GM19372 (cell line): ENCODE measurements around the gene SNX30.

Source experiments
- ATAC-seq: cut with Tn5 transposase; IDR thresholded peaks from one replicate; pipeline ENCODE4 v1.9.1; 2021; ENCODE audit warnings: mild to moderate bottlenecking, low read depth, moderate library complexity; ENCODE audit not compliant: unreplicated experiment

SNX30 gene

DNA sequence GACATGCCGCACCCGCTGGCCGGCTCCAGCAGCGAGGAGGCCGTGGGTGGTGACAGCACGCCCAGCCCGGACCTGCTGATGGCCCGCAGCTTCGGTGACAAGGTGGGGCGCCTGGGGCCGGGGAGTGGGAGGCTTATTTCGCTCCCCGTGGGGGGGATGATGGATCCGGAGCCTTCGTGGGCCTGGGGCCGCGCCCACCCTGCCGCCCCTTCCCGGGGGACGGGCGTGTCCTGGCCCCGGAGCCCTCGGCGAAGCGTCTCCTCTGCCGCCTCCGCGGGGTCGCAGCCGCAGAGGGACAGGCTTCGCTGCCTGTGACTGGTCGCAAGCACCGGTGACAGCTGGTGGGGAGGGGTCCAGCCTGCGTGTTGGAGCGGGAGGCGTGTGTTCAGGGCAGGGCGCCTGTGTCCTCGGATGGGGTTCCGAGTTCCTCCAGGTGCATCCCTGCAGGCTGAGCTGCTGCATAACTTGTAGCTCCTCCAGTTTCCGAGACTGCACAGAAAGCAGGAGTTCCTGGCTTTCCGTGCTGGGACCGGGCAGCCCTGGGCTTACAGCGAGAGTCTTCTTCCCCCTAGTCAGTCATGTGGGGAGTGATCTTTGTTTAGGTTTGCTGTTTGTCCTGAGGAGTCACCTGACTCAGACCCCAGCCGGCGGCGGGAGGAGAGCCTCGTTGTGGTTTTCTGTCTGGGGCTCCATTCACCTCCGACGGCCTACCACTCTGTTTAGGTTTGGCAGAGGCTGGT lies 666 bp downstream of the SNX30 start:
- peak; percentile 14 for ATAC-seq

DNA sequence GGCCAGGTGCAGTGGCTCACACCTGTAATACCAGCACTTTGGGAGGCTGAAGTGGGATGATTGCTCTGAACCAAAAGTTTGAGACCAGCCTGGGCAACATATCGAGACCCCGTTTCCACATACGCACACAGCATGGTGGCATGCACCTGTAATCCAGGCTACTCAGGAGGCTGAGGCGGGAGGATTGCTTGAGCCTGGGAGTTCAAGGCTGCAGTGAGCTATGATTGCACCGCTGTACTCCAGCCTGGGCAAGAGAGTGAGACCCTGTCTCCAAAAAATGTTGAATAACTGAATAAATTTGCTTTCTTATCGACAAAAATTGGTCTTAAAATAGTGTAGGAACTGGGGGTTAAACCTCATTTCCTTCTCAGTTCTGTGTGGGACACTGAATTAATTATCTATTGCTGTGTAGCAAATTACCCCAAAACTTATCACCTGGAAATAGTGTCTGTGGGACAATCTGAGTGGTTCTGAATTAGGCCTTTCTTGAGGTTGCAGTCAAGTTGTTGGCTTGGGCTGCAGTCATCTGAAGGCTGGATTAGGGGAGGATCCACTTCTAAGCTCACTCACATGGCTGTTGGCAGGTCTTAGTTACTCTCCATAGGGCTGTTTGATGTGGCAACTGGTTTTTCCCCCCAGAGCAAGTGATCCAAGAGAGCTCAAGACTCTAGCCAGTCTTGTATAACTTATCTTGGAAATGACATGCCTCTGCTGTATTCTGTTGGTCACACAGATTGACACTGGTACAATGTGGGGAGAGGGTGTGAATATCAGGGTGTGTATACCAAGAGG lies 2.0 kb downstream of the SNX30 start:
- no peak for ATAC-seq

DNA sequence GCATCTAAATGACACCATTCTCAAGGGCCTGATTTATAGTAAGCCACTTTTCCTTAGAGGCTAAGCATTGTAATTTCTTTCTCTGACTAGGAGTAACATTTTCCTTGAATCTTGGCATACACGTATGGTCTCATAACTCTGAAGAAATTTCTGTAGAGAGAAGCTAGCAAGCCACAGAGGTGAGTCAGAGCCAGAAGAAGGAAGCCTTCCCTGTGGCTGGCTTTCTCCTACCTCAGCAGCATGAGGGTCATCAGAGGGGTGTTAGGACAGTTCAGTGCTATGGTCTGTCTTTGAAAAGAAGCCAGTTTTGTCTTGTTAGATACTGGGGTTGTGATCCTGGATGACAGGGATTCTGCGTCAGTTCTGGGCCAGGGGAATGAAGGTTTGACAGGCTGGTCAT lies 3.2 kb downstream of the SNX30 start:
- no peak for ATAC-seq

DNA sequence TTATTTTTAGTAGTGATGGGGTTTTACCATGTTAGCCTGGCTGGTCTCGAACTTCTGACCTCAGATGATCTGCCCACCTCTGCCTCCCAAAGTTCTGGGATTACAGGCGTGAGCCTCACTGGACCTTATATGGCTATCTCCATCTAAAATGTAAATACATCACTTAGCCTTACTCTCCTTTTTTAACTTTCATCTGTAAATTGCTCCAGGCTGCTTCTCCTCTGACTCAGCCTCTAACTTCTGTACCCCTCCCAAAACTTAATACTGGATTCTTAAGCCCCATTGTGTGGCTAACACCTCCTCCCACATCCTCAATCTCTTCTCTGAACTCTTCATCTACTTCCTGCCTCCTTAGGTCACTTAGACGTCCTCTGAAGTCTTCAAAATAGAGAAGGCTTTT lies 4.0 kb downstream of the SNX30 start:
- ATAC-seq: no peak

DNA sequence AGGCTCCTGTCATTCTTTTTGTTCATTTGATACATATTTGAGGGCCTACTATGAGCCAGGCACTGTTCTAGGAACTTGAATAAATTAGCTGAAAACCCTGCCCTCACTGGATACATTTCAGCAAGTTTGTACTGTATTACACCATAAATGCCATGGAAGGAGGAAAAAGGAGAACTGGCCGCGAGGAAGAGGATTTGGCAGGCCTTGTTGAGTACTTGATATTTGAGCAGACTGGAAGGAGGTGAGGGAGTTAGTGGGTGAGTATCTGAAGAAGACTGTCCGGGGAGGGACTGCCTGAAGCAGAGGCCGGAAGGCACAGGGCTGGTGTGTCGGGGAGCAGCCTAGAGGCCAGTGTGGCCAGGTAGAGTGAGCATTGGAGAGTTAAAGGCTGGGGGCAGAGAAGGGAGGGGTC lies 4.5 kb downstream of the SNX30 start:
- ATAC-seq: no peak

DNA sequence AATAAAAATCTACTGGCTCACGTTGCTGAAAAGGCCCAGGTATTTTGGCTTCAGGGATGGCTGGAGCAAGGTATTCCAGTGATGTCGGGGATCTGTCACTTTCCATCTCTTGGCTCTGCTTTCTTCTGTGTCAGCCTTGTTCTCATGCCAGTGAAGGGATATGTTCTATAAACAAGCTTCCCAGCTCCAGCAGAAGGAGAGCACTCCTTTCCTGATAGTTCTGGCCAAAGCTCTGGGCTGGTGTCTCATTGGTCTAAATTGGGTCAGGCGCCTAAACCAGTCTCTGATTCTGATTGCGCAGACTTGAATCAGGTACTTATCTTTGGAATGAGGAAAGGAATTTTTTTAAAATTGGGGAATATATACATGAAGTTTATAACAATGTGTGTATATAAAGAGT lies 5.1 kb downstream of the SNX30 start:
- ATAC-seq: no peak

DNA sequence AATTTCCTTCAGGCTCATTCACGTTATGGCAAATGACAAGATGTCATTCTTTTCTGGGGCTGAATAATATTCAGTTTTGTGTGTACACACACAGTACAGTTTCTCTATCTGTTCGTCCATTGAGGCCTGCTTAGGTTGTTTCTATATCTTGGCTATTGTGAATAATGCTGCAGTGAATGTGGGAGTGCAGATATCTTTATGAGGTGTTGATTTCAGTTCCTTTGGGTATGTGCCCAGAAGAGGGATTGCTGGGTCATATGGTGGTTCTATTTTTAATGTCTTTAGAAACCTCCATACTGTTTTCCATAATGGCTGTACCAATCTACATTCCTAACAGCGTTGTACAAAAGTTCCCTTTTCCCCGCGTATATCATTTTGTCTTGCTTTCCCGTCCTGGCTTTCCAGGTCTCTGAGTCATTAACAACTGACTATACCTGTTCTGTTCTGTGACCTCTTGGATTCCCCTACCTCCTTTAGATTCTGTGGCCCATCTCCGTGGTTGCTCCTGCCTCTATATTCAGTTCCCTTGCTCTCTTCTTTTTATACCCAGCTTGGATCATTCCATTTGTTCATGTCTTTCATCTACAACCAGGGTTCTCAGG lies 6.8 kb downstream of the SNX30 start:
- no peak for ATAC-seq

DNA sequence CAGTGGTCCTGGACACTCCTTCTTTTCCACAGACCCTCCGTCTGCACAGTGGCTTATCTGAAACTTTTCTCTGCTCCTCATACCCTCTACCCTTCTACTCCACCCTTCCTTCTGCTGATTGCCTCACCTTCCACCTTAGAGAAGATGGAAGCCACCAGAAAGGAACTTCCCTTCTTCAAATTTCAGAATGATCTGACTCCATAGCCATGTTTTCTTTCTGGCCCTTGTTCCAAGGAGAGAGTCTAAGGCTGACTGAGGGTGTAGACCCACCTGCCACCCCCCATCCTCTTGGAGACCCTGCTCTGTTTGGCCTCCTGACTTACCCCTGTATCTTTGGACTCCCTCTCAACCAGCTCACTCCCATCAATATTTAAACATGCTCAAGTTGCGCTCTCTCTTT lies 7.4 kb downstream of the SNX30 start:
- ATAC-seq: no peak

DNA sequence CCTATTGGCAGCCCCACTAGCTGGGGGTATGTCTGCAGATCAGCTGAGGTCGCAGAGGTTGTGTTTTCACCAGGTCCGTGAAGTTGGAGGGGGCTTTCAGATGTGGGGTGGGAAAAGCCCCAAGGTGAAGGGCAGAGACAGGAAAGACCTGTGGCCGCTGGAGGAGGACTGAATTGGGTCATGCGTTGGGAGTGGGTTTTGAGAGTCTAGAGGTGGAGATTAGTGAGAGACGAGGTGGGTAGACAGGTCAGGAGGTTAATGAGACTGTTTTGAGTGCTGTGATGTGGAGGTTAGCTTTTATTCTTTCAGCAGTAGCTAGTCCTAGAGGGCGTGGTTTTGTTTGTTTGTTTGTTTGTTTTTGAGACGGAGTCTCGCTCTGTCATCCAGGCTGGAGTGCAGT lies 10.3 kb downstream of the SNX30 start:
- no peak for ATAC-seq

DNA sequence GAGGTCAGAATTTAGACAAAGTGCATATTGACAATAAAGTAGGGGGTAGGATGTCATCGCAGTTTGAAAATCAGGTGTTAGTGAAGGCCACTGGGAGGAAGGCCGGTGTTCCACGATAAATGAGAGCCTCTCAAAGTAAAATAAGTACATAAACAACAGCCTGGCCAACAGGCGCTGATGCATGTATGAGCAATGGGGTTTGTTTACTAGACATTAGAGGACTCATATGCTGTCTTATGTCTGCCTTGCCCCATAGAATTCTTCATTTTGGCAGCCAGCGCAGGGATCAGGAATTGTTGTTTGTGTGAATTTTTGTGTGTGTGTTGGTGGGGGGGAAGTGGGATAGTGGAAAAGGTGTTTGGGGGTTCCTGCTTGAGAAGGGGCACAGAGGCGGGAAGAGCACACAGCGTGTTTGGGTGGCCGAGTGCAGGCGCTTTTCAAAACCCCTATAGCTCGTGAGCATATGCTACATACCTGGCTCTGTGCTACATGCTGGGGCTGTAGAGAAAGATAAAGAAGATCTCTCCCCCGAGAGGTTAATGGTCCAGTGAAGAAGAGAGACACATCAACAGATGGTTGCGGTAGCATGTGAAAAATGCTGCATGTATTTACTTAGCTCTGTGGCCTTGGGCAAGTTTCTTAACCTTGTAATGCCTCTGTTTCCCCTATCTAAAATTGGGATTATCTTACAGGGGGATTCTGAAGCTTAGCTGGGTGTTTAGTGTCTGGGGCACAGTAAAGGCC lies 11.5 kb downstream of the SNX30 start:
- ATAC-seq: no peak

DNA sequence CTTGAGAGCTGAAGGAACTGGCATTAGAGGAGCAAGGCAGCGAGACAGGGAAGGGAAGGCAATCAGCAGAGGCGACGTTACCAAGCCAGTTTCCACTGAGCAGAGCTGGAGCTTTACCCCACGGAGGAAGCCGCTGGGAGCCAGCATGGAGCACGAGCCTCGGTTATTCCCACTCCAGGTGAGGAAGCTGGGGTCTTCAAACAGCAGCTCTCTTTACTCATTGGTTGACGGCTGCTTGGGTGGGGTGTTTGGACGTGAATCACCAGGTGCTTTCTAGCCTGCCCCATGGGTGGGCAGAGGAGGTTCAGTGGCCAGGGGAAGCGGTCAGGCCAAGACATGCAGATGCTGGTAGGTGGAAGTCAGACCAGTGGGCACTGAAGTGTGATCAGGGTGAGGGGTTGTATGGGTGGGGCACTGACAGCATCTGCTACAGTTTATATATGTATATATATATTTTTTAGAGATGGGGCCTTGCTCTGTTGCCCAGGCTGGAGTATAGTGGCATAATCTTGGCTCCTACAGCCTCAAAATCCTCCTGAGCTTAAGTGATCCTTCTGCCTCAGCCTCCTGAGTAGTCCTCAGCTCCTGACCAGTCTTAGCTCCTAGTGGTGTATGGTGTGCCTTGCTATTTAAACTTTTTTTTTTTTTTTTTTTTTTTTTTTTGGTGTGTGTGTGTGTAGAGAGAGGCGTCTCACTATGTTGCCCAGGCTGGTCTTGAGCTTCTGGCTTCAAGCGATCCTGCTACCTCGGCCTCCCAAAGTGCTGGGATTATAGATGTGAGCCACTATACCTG lies 12.4 kb downstream of the SNX30 start:
- no peak for ATAC-seq

DNA sequence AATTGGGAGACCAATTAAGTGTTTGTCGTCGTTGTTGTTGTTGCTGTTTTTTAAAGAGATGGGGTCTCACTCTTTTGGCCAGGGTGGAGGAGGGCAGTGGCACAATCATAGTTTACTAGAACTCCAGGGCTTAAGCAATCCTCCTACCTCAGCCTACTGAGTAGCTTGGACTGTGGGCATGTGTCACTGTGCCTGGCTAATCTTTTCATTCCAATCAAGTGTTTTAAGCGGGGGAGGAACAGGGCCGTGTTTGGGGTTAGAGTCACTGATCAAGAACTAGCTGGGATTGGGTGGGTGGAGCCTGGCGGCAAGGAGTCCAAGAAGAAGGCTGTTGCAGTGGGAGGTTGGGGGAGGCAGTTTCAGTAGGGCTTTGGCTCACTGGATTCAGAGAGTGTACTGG lies 13.8 kb downstream of the SNX30 start:
- no peak for ATAC-seq

DNA sequence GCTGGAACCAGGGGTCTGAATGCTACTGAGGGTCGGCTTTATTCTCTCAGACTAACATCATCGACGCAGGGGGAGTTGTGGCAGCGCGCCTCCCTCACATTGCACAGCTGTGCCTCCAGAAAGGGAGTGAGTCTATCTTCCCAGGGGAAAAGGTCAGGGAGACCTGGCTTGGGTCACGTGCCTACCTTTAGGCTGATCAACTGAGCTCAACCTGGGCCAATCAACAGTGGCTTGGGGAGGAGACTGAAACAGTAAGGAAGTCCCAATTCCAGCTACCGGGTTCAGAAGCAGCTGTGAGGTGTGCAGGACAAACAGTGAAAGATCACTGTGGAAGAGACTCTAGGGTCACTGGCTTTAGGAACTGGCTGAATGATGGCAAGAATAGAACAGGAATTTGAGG lies 14.3 kb downstream of the SNX30 start:
- no peak for ATAC-seq

DNA sequence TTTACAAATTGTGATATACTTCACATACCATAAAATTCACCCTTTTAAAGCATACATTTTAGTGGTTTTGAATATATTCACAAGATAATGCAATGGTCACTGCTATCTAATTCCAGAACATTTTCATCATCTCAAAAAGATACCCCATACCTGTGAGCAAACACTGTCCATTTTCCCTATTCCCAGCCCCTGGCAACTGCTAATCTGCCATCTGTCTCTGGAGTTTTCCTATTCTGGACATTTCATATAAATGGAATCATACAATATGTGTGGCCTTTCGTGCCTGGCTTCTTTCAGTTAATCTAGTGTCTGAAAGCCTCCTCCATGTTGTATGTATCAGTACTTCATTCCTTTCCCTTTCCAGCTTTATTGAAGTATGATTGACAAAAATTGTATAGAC lies 14.7 kb downstream of the SNX30 start:
- no peak for ATAC-seq

DNA sequence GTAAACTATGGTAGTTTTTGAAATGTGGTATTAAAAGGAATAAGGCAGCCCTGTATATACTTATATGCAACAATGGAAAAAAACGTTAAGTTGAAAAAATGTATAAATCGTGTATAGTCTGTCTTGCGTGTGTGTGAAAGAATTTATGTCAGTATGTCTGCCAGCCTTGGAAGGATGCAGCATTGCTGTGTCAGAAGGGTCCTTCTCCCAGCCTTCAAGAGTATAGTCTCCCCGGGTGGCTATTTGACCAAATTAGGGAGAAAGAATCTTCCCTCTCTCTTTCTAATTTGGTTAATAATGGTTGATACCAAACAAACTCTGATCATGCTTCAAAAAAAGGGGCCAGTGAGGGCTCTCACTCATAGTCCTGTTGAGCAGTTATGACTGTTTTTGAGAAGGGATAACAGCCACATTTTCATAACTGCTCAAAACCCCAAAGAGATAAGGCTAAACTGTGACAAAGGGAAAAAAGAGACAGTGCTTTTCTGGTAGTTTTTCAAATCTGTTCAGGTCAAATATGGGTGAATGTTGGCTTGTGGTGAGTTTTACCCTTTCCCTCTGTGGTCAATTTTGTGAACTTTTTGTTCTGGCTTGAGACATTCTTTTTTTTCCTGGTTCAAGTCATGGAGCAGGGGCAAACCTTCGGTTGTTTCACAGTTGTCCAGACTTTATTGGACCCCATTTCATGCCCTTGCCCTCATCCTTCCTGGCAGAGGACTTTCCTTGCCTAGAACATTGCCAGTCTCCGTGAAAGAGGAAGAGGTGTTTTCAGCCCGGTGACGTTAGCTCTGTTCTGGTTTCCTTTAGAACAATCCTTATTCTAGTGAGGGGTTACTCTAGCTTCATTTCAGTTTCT lies 21.0 kb downstream of the SNX30 start:
- no peak for ATAC-seq

DNA sequence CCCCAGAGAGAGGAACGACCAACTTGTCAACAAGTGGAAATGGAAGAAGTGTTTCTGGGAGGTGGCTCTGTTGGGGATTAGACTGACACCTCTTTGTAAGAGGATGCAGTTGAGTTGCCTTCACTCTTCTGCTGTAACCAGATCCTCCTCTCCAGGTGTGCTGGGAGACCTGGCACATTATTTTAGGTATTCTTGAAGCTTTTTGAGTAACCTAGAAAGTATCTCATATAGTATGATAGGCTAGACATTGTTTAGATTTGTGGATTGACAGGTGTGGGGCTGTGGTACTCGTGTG lies 21.6 kb downstream of the SNX30 start:
- no peak for ATAC-seq

DNA sequence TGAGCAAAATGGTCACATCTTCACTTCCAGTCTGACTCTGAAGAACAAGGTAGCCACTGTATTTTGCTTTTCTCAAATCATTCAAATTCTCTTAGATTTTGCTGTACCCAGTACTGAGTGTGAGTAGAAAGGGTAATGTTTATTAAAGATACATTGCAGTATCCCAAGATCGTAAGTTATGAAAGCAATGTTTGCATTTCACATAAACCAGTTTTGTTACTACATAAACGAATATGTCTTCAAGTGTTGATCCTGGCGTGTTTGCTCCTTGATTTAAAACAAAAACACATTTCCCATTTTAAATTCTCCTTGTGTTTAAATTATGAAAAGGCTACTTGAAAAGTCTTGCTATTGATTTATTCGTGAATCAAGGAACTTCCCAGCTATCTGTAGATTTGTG lies 22.0 kb downstream of the SNX30 start:
- no peak for ATAC-seq

DNA sequence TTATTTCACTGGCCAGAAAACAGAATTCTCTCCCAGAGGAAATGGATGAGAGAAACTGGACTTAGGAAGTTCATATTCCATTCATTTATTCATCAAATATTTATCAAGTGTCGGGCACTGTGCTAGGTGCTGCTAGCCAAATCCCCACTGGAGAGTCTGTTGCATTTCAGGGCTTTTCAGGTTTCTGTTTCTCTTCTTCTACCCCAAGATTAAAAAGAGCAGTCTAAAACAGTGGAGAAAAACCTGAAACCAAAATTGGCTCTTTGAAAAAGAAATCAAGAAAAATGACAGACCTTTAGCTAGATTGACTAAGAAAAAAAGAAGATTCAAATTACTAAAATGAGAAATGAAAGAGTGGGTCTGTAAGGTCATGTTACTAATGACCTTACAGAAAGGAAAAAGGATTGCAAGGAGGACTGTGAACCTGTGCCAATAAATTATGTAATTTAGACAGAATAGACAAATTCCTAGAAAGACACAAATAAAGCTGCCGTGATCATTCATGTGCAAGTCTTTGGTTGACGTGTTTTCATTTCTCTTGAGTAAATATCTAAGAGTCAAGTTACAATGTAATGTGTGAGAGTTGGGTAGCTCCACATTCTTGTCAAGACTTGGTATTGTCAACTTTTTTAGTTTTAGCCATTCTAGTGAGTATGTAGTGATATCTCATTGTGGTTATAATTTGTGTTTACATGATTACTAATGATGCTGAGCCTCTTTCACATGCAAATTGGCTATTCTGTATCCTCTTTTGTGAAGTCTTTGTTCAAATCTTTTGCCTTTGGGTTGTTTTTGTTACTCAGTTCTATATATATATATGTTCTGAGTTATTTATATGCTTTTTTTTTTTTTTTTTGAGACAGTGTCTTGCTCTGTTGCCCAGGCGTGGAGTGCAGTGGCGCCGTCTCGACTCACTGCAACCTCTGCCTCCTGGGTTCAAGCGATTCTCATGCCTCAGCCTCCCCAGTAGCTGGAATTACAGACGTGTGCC lies 23.7 kb downstream of the SNX30 start:
- ATAC-seq: no peak
